Activated B cell treated with CpG ODN at 0.5 μM for 24 hours (primary cell): ENCODE data around the gene R3HDM2. TPM values are rescaled to one million over a fixed set of nuclear protein-coding genes. Genes with fewer than 3 reads are reported as not detected.

Experiments used
- ATAC-seq: fragments of 200-7000 bp; cut with Tn5 transposase; one replicate; pipeline ENCODE4 v1.10.0; 2021; ENCODE audit warnings: low read depth, mild to moderate bottlenecking, moderate library complexity
- CTCF ChIA-PET: fragments of 350-600 bp; sonication (Branson Sonifier 250); formaldehyde crosslinking; loops from one replicate; lab custom pipeline; 2021; ENCODE audit warnings: antibody characterized with exemption; lab: Charles Lee
- POLR2A ChIA-PET: fragments of 350-600 bp; sonication (Branson Sonifier 250); formaldehyde crosslinking; loops from one replicate; lab custom pipeline; 2021; ENCODE audit warnings: antibody characterized with exemption; lab: Charles Lee
- DNase-seq: peaks from one replicate; pipeline ENCODE4 v3.0.0; 2022
- H3K27ac Mint-ChIP-seq: one replicate; pipeline ENCODE4 v1.8.0; 2020; ENCODE audit warnings: mixed read lengths
- H3K27me3 Mint-ChIP-seq: one replicate; pipeline ENCODE4 v1.8.0; 2021; ENCODE audit warnings: mixed read lengths
- H3K36me3 Mint-ChIP-seq: one replicate; pipeline ENCODE4 v1.8.0; 2021; ENCODE audit warnings: low read depth, mixed read lengths
- H3K4me1 Mint-ChIP-seq: one replicate; pipeline ENCODE4 v1.8.0; 2021; ENCODE audit warnings: mixed read lengths
- H3K4me3 Mint-ChIP-seq: one replicate; pipeline ENCODE4 v1.8.0; 2020; ENCODE audit warnings: mild to moderate bottlenecking, mixed read lengths
- H3K9me3 Mint-ChIP-seq: one replicate; pipeline ENCODE4 v1.8.0; 2020; ENCODE audit warnings: mixed read lengths
- intact Hi-C: fragments of 100-400 bp; cut with micrococcal nuclease; formaldehyde crosslinking; loops from one replicate; pipeline ENCODE4 v1.15.1; 2024
- total RNA-seq: library from RNA; stranded (reverse); gene quantifications from 2 replicates; pipeline ENCODE4 v1.2.3, GENCODE V29; 2022
- TF ChIP-seq, protein P1 (sequence below): fragments of 200-600 bp; IDR thresholded peaks from one replicate; pipeline ENCODE4 v1.8.0; 2022; ENCODE audit warnings: antibody characterized with exemption, mild to moderate bottlenecking

Gene R3HDM2
- total RNA-seq, 1 donor from 2014 or later = 75.6 TPM

DNA sequence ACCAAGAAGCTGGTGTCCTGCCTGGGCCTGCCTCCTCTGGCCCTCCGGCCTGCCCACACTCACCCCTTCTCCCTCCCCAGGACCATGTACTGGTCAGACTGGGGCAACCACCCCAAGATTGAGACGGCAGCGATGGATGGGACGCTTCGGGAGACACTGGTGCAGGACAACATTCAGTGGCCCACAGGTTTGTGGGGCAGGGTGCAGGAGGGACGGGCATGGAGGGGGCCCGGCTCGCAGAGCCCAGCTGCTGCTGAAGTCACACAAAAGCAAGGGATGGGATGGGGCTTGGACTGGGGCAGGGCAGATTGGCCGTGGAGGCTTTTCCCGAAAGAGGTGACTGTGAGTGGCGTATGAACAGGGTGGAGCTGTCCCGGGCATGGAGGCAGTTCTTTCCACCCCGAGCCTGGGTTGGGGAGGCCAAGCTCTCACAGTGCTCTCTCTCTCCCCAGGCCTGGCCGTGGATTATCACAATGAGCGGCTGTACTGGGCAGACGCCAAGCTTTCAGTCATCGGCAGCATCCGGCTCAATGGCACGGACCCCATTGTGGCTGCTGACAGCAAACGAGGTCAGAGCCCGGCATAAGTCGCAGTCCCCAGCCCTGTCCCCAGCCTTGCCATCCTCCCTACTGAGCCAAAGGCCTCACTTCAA is 222.1 kb downstream of the R3HDM2 start:
- peaks cover 9% of the 10 kb centered on the region for H3K4me1 Mint-ChIP-seq
- ChIA-PET POLR2A (no interaction called here), CTCF (interaction anchor here (0.7 kb wide), 1 partner anchor 34 kb away, joined by 3 read pairs; no protein-coding TSS in a partner anchor)
- TF ChIP-seq, protein P1, sequence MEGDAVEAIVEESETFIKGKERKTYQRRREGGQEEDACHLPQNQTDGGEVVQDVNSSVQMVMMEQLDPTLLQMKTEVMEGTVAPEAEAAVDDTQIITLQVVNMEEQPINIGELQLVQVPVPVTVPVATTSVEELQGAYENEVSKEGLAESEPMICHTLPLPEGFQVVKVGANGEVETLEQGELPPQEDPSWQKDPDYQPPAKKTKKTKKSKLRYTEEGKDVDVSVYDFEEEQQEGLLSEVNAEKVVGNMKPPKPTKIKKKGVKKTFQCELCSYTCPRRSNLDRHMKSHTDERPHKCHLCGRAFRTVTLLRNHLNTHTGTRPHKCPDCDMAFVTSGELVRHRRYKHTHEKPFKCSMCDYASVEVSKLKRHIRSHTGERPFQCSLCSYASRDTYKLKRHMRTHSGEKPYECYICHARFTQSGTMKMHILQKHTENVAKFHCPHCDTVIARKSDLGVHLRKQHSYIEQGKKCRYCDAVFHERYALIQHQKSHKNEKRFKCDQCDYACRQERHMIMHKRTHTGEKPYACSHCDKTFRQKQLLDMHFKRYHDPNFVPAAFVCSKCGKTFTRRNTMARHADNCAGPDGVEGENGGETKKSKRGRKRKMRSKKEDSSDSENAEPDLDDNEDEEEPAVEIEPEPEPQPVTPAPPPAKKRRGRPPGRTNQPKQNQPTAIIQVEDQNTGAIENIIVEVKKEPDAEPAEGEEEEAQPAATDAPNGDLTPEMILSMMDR = no peak
- no peak overlapping the region for H3K27ac Mint-ChIP-seq
- peaks cover 5% of the 10 kb centered on the region for H3K27me3 Mint-ChIP-seq
- no peak for DNase-seq
- H3K36me3 Mint-ChIP-seq = no peaks in the 10 kb centered on the region
- intact Hi-C loops = no loop called here
- no peak overlapping the region for H3K4me3 Mint-ChIP-seq
- no peak for ATAC-seq
- H3K9me3 Mint-ChIP-seq = no peaks in the 10 kb centered on the region

DNA sequence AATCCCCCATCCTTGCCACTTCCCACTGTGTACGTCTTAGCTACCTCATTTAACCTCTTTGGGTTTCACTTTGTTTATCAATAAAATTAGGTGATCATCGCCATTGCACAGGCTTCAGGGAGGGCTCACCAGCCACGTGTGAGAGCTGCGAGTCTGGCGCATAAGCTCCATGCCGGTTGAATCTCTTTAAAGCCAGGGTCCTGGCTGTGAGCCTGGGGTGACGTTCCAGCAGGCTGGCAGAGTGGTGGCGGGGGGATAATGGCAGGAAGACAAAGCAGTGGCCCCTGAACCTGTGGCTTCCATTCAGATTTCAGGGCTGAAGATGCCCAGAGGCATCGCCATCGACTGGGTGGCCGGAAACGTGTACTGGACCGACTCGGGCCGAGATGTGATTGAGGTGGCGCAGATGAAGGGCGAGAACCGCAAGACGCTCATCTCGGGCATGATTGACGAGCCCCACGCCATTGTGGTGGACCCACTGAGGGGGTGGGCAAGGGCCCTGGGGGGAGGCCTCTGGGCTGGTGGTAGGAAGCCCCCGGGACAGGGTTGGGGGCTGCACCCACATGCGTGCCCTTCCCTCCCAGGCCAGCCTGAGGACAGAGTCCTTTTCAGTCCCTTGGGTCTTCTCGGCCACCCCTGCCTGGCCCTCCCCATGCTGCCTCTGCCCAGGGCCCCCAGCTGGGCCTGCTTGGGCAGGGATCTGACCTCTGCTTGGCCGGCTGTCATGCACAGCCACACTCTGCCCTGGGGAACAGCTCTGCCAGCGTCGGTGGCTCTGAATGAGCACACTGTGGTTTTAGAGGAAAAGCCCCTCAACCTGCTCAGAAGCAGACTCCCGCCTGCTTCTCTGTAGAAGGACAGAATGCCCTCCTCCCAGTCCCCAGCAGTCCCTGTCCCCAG is 222.9 kb downstream of the R3HDM2 start:
- POLR2A ChIA-PET = no interaction called here
- ATAC-seq (no peak), DNase-seq (no peak)
- Mint-ChIP-seq H3K9me3 (no peaks in the 10 kb centered on the region), H3K27me3 (peaks cover 2% of the 10 kb centered on the region), H3K4me3 (no peak overlapping the region), H3K4me1 (peaks cover 3% of the 10 kb centered on the region), H3K27ac (no peak overlapping the region), H3K36me3 (no peaks in the 10 kb centered on the region)
- CTCF ChIA-PET = no interaction called here
- TF ChIP-seq, protein P1 = no peak
- intact Hi-C loops = no loop called here

DNA sequence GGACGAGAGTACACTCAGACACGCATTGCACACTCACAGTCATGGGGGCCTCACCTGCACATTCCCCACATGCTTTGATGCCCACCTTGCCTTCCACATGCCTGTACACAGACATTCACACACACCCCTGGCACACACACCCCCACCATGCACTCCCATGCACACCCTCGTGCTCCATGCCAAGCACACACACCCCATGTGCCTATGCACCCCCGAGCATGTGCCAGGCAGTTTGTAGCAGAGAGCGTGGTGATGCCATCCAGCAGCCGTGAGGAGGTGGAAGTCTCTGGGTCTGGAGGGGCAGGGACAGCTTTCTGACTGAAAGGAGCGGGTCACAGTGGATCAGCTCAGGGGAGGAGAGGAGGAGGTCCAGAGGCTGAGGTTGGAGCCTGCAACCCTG is 224.9 kb downstream of the R3HDM2 start:
- CTCF ChIA-PET = no interaction called here
- H3K27me3 Mint-ChIP-seq = peaks cover 2% of the 10 kb centered on the region
- TF ChIP-seq, protein P1 = no peak
- H3K36me3 Mint-ChIP-seq = no peaks in the 10 kb centered on the region
- POLR2A ChIA-PET = interaction anchor here (0.6 kb wide), 1 partner anchor 71 kb away, joined by 6 read pairs; no protein-coding TSS in a partner anchor
- H3K9me3 Mint-ChIP-seq = no peaks in the 10 kb centered on the region
- no peaks in the 10 kb centered on the region for H3K4me1 Mint-ChIP-seq
- no peak overlapping the region for H3K27ac Mint-ChIP-seq
- ATAC-seq = no peak
- intact Hi-C loops = no loop called here
- H3K4me3 Mint-ChIP-seq = no peak overlapping the region
- no peak for DNase-seq

DNA sequence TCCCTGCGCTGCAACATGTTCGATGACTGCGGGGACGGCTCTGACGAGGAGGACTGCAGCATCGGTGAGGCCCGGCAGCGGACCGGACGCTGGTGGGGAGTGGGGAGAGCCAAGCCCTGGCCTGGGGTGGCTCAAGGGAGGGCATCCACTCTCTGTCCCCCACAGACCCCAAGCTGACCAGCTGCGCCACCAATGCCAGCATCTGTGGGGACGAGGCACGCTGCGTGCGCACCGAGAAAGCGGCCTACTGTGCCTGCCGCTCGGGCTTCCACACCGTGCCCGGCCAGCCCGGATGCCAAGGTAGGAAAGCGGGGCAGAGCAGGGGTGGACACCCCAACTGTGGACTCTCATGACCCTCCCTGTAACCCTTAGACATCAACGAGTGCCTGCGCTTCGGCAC is 225.7 kb downstream of the R3HDM2 start:
- Mint-ChIP-seq H3K4me3 (no peak overlapping the region), H3K36me3 (no peaks in the 10 kb centered on the region), H3K4me1 (no peaks in the 10 kb centered on the region), H3K27ac (no peak overlapping the region), H3K27me3 (peaks cover 1% of the 10 kb centered on the region), H3K9me3 (no peaks in the 10 kb centered on the region)
- ChIA-PET POLR2A (interaction anchor here (0.6 kb wide), 1 partner anchor 72 kb away, joined by 6 read pairs; no protein-coding TSS in a partner anchor), CTCF (no interaction called here)
- intact Hi-C loops = no loop called here
- no peak for ATAC-seq
- no peak for DNase-seq
- TF ChIP-seq, protein P1 = no peak

DNA sequence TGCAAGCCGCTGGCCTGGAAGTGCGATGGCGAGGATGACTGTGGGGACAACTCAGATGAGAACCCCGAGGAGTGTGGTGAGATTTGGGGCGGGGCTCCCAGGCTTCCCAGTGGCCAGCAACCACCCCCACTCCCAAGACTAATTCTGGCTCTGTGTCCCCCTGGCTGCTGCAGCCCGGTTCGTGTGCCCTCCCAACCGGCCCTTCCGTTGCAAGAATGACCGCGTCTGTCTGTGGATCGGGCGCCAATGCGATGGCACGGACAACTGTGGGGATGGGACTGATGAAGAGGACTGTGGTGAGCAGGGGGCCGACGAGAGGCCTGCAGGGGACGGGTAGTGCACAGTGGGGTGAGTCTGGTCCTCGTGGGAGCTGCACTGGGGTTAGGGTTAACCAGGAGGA is 226.4 kb downstream of the R3HDM2 start:
- Mint-ChIP-seq H3K27me3 (no peaks in the 10 kb centered on the region), H3K27ac (no peak overlapping the region), H3K4me3 (no peak overlapping the region), H3K9me3 (no peaks in the 10 kb centered on the region), H3K4me1 (no peaks in the 10 kb centered on the region), H3K36me3 (no peaks in the 10 kb centered on the region)
- ATAC-seq = no peak
- ChIA-PET POLR2A (no interaction called here), CTCF (no interaction called here)
- intact Hi-C loops = no loop called here
- TF ChIP-seq, protein P1 = no peak
- no peak for DNase-seq
